ENCODE measurements around the gene DSCAML1.

DSCAML1 gene

DNA sequence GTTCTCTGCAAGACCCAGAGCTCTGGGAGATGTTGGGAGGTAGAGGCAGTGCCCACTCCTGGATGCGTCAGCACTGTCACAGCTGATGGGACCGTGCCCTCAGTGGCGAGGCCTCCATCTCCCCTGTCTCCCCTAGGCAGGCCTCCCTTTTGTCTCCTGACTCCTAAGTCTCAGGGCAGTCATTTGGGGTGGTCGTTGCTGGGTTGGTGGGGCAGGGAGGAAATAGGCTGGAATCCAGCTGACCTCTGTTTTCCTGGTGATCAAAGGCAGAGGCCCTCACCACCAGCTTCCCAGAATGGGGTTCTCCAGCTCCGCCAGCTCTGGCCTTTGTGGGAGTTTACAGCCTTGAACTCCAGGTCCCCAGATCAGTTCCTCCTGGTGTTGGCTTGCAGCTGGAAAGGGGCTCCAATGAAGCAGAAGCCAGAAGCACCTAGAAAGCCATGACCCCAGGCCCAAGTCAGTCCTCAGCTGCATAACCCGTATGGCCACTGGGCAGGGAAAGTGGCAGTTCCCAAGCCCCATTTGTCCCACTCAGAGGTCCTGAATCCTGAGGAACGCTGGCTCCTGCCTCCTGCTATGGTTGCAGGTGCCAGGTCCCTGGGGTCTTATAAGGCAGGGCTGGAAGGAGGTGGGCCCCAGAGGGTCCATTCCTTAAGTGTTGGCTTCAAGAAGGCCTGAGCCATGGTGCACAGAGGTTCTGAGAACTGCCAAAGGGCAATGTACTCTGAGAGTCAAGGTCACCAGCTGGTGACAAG, 34.8 kb upstream of the DSCAML1 start:
- no peak for DNase-seq

DNA sequence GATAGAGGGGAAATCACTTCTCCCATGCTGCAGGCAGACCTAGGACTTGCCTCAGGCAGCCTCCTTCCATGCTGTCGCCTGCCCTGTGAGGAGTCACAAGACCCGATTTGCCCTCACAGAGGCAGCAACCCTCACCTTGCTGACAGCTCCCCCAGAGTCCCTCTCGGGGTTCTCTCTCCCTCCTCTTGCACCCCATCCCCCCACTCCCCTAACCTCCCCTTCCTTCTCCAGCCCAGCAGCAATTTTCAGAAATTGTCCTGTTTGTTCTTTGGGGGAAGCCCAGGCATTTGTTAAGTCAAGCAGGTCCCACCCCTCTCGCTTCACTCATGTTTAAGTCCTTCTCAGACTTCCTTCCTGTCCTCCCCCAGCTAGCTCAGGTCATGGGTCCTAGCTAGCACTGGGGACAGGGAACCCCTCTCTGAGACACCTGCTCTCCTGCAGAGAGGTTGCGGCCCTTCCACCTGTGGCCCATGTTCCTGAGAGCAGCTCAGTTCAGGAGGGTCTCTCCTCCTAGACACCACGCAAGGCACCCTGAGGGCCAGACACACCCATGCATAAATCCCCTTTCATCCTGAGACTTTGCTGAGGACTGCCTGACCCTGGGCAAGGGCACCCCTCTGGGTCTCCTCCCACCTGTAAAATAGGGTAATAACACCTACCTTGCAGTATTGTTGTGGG, 33.8 kb upstream of the DSCAML1 start:
- no peak for DNase-seq

DNA sequence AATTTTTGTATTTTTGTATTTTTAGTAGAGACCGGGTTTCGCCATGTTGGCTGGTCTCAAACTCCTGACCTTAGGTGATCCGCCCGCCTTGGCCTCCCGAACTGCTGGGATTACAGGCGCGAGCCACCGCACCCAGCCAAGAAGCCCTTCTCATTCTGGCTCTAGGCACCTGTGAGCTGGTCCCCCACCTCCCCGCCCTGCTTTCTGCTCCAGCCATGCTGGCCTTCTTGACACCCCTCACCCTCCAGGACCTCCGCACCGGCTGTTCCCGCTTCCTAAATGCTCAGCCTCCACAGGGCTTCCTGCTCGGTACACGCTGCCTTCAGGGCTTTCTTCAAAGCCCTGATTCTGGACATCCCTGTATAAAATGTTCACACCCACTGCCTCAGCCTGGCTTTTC, 33.1 kb upstream of the DSCAML1 start:
- no peak for DNase-seq

- DNase-seq: no peak
Measured at GRCh38 chr11:117829369-117829725, 32.3 kb upstream of the DSCAML1 start.

GRCh38 chr11:117828611-117829368, 31.8 kb upstream of the DSCAML1 start:
- no peak for DNase-seq

GRCh38 chr11:117827521-117828511, 30.8 kb upstream of the DSCAML1 start:
- DNase-seq: no peak

DNA sequence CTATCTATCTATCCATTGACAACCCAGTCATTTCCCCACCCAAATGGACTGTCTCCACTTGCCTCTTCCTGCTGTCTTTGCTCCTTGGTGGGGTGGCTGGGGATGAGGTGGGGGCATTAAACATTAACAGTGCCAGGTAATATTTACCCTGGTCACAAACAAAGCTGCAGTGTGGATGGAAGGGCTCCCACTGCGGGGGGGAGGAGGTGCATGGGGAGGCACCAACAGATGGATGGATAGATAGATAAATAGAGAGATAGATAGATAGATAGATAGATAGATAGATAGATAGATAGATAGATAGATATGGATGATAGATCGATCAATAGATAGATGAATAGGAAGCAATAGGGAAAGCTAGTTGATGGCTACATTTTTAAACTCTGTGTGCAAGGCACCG, 29.8 kb upstream of the DSCAML1 start:
- no peak for DNase-seq

DNA sequence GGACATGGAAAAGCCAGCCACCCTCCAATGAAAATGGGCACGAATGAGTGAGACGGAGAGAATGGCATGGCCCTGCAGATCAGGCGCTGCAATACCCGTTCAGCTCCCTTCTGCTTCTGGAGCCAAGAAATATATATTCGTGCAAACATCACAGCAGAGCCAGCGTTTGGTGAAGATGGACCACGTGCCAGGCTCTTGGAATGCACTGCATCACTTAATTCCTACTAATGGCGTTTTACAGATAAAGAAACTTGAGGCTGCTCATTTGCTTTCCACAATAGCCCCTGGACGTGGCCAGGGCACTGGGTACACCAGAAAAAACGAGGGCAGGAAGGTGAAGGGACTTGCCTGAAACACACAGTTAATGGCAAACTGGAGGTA, 29.2 kb upstream of the DSCAML1 start:
- DNase-seq: no peak

DNA sequence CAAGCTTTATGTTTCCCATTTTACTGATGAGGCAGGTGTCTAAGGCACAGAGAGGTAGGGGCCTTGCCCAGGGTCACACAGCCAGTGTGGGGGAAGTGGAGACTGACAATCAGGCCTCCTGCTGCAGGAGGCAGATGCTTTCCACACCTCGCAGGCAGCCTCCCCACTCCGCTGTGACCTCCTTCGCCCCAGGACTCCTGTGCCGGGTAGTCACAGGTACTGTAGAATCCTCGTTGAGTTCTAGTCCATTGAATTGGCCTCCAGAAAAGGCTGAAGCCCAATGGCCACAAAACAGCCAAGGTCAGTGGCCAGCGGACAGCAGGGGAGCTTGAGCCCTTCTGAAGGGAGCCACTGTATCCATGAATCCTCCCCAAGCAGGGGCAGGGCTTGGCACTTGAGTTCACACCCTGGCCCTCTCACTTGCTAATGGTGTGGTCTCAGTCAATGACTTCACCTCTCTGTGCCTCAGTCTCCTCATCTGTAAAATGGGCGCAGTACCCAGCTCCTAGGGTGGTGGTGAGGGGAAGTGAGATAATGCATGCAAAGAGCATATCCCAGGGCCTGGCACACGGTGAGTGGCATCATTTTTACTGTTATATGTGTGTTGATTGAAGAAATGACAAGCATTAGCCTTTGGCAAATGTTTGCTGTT, 28.6 kb upstream of the DSCAML1 start:
- DNase-seq: no peak

DNA sequence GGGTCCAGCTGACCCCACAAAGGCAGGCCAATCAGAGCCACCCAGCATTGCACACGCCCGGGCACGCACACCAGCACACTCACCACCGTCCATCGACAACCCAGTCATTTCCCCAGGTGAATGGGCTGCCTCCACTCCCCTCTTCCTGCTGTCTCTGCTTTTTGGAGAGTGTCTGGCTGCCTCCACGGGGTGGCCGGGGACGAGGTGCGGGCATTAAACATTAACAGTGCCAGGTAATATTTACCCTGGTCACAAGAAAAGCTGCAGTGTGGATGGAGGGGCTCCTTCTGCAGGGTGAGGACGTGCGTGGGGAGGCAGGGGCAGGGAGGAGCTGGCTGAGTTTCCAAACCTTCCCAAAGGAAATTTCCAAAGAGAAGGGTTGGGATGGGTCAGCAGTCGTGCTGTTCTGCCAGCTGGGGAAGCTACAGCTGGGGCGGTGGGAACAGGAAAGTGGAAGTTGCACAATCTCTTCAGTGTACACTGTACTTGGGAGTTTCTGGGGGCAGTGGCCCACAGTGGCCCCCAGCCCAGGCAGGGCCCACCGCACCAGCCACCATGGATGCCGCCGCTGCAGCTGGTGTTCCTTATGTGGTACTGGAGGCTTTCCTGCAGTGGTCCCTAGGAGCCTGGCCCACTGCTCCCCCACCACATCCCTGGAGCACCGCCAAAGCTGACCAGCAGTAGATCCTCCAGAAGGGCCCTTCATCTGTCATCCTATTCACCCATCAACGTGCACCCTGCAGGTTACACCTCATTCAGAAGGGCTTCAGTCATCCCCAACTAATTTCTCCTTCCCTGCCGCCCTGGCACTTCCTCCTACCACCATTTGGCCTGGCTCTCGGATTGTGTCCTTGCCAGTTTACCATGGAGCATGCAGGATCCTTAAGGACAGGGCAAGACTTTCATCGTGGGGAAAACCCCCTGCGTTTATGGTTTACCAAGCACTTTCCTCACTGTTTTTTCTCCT, 27.8 kb upstream of the DSCAML1 start, which contains the start of gene FXYD2:
Gene FXYD2, minus strand, starts transcription at position 174 of the 967 bp plus-strand sequence. Its CDS starts 66 bp downstream, at position 108.
- DNase-seq: no peak

GRCh38 chr11:117823946-117824420, 27.0 kb upstream of the DSCAML1 start:
- DNase-seq: no peak

DNA sequence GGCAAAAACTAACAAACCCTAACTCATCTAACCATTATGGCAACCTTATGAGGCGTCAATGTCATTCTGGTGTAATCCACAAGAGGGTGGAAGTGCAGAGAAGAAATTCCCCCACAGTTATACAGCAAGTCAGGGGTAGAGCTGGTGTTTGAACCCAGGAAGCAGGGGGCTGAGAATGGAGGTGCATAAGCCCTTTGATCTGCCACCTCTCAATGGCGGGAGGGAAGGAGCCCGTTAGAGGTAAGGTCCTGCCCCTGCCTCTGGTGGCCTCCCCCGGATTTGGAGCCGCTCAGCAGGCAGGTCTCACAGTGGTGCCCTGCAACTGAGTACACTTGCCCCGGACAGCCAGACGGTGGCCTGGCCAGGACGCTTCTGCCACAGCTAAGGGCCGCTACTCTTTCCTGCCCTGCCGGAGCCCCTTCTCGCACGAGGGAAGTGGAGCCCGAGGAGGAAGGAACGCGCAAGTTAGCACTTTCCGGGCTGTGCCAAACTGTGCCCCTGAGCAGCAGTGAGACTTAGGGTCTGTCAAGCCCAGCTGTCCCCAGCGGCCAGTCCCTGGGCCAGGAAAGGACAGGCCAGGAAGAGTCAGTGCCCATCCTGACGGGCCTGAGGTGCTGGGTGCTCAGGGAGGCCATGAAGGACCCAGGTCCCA, 26.4 kb upstream of the DSCAML1 start:
- DNase-seq: no peak

GRCh38 chr11:117822074-117823033, 25.3 kb upstream of the DSCAML1 start:
- peak in 20 of 58 donors; percentile 6 to 53 (median 21) for DNase-seq

DNA sequence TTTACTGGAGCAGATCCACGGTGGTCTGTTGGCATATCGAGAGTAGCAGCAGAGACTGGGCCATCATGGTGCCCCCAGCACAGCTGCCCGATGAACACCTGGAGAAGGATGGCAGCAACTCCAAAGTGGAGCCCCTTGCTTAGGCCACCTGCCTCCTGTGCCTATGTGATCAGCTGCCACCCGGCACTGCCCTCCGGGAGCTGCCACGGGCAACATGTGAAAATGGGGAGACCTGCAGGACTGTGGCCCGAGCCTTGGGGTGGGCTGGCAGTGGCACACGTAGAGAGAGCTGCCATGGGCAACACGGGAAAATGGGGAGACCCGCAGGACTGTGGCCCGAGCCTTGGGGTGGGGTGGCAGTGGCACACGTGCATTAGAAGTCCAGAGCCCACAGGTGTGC, 24.4 kb upstream of the DSCAML1 start:
- no peak for DNase-seq

- no peak for DNase-seq
Measured at GRCh38 chr11:117820516-117820915, 23.5 kb upstream of the DSCAML1 start.

- DNase-seq: no peak
Measured at GRCh38 chr11:117820071-117820470, 23.1 kb upstream of the DSCAML1 start.

Data from anterior cingulate cortex (tissue), 58 donors.